GM23248 (cell line): ENCODE data around the gene THAP8.

Experiments used
- EZH2 ChIP-seq: fragments of 200-600 bp; sonication (generic); IDR thresholded peaks from 2 replicates; pipeline ENCODE4 v1.6.1; 2018; ENCODE audit warnings: antibody characterized with exemption, mild to moderate bottlenecking; ENCODE audit not compliant: insufficient read depth, poor library complexity, severe bottlenecking
- EZH2phosphoT487 ChIP-seq: fragments of 200-600 bp; sonication (generic); IDR thresholded peaks from 2 replicates; pipeline ENCODE4 v1.6.1; 2018; ENCODE audit warnings: antibody characterized with exemption, moderate library complexity, mild to moderate bottlenecking, low read depth; ENCODE audit not compliant: insufficient read depth

GRCh38 chr19:35995048-35995993 is 58.8 kb downstream of the THAP8 start, which contains the start of gene SDHAF1:
- TF ChIP-seq EZH2phosphoT487 (no peak), EZH2 (no peak)
